ENCODE results near the gene HCN3.

DNA sequence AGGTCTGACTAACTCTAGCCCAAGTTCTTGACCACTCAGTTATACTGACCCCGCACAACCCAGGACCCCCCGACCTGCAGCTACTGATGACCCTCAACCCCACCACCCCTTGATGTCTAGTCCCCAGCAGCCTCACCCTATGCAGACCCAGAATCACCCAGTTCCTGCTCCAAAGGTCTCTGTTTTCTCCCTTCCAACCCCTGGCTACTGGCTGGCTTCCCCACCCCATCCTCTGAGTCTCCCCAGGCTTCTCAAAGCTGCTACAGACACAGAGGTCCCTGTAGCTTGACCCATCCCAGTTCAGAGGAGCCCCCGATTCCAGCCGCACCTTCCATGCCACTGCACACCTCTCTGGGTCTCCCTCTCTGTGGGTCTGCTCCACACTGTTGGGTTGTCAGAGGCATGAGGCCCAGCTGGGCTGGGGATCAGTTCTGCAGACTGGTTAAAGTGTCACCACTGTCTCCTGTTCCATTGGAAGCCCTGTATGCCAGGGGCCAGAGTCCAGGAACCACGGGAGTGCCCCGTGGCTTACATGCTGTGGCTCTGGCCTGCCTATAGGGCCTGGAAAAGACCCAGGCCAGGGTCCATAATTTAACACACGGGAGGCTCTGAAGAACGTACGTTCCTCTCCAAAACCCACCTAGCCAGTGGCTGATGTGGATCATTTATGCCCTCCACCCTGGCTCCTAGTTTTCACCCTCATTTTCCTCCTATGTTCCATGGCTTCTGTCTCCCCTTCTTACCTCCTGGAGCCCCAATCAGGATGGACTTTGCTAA lies 23.5 kb downstream of the HCN3 start:
- TF ChIP-seq, protein P1, sequence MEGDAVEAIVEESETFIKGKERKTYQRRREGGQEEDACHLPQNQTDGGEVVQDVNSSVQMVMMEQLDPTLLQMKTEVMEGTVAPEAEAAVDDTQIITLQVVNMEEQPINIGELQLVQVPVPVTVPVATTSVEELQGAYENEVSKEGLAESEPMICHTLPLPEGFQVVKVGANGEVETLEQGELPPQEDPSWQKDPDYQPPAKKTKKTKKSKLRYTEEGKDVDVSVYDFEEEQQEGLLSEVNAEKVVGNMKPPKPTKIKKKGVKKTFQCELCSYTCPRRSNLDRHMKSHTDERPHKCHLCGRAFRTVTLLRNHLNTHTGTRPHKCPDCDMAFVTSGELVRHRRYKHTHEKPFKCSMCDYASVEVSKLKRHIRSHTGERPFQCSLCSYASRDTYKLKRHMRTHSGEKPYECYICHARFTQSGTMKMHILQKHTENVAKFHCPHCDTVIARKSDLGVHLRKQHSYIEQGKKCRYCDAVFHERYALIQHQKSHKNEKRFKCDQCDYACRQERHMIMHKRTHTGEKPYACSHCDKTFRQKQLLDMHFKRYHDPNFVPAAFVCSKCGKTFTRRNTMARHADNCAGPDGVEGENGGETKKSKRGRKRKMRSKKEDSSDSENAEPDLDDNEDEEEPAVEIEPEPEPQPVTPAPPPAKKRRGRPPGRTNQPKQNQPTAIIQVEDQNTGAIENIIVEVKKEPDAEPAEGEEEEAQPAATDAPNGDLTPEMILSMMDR (IDR thresholded peaks at IDR 0.05), result no peak
- no peak for TF ChIP-seq POLR2A (IDR thresholded peaks at IDR 0.05)

Data from testis (tissue), 2 donors.